IMR-90 (cell line): ENCODE data around the gene SEPTIN8. TPM values are rescaled to one million over a fixed set of nuclear protein-coding genes. Genes with fewer than 3 reads are reported as not detected.

Source experiments
- ATAC-seq: fragments of 200-7000 bp; cut with Tn5 transposase; 2 replicates; pipeline ENCODE4 v1.9.1; 2020; ENCODE audit warnings: low read depth, mild to moderate bottlenecking, moderate library complexity
- BruUV-seq: library from RNA; stranded (reverse); fragments of 400-500 nt; replicated peaks from 2 replicates; lab custom pipeline; 2021; lab: Mats Ljungman, UMichigan
- CTCF ChIA-PET: fragments of 300-600 bp; formaldehyde crosslinking; extraction: SDS; loops from one replicate; lab custom pipeline; 2021; ENCODE audit warnings: antibody characterized with exemption; lab: Yijun Ruan, JAX
- POLR2A ChIA-PET: fragments of 300-600 bp; sonication (Branson Sonifier 250); formaldehyde crosslinking; loops from one replicate; lab custom pipeline; 2022; ENCODE audit warnings: antibody characterized with exemption; ENCODE audit not compliant: unreplicated experiment; lab: Charles Lee
- DNase-seq: peaks from one replicate; pipeline ENCODE4 v3.0.0; 2013
- H2AFZ ChIP-seq: replicated peaks from 2 replicates; pipeline ENCODE3; 2013; ENCODE audit warnings: low read length, mild to moderate bottlenecking; ENCODE audit not compliant: poor library complexity
- H2AK5ac ChIP-seq: 2 replicates; pipeline ENCODE4 v1.6.1; 2013; ENCODE audit warnings: low read depth, low read length, inconsistent platforms
- H2AK9ac ChIP-seq: replicated peaks from 2 replicates; pipeline ENCODE3; 2013; ENCODE audit warnings: mild to moderate bottlenecking, low read depth, low read length, moderate library complexity; ENCODE audit not compliant: poor library complexity
- H2BK120ac ChIP-seq: 2 replicates; pipeline ENCODE4 v1.6.1; 2013; ENCODE audit warnings: low read depth, low read length, inconsistent platforms
- H2BK15ac ChIP-seq: 3 replicates; pipeline ENCODE4 v1.6.1; 2013; ENCODE audit warnings: low read depth, low read length, inconsistent platforms
- H2BK20ac ChIP-seq: 2 replicates; pipeline ENCODE4 v1.6.1; 2013; ENCODE audit warnings: low read depth, mild to moderate bottlenecking, inconsistent platforms, low read length, moderate library complexity
- H2BK5ac ChIP-seq: 2 replicates; pipeline ENCODE4 v1.6.1; 2013; ENCODE audit warnings: mild to moderate bottlenecking, low read depth, low read length, inconsistent platforms; ENCODE audit not compliant: poor library complexity, severe bottlenecking
- H3K14ac ChIP-seq: replicated peaks from 2 replicates; pipeline ENCODE4 v1.6.1; 2013; ENCODE audit warnings: low read depth, low read length, inconsistent platforms
- H3K18ac ChIP-seq: 2 replicates; pipeline ENCODE4 v1.6.1; 2013; ENCODE audit warnings: low read depth, low read length, control low read depth
- H3K23ac ChIP-seq: 2 replicates; pipeline ENCODE4 v1.6.1; 2013; ENCODE audit warnings: low read depth, low read length, inconsistent platforms
- H3K27ac ChIP-seq: 2 replicates; pipeline ENCODE4 v1.5.1; 2013; ENCODE audit warnings: mild to moderate bottlenecking, control low read depth, low read length; ENCODE audit not compliant: insufficient read depth
- H3K27me3 ChIP-seq: 2 replicates; pipeline ENCODE4 v1.6.1; 2013; ENCODE audit warnings: low read length; ENCODE audit not compliant: control insufficient read depth, insufficient read depth
- H3K36me3 ChIP-seq: 2 replicates; pipeline ENCODE4 v1.6.1; 2013; ENCODE audit warnings: low read length, mixed read lengths; ENCODE audit not compliant: control insufficient read depth, insufficient read depth
- H3K4ac ChIP-seq: 2 replicates; pipeline ENCODE4 v1.6.1; 2013; ENCODE audit warnings: low read depth, low read length, inconsistent platforms
- H3K4me1 ChIP-seq: 2 replicates; pipeline ENCODE4 v1.6.1; 2013; ENCODE audit warnings: low read length, mixed read lengths; ENCODE audit not compliant: control insufficient read depth, insufficient read depth
- H3K4me2 ChIP-seq: 2 replicates; pipeline ENCODE4 v1.6.1; 2013; ENCODE audit warnings: low read depth, mild to moderate bottlenecking, control low read depth, low read length, moderate library complexity
- H3K4me3 ChIP-seq: 2 replicates; pipeline ENCODE4 v1.5.1; 2013; ENCODE audit warnings: low read depth, mild to moderate bottlenecking, control low read depth, low read length, moderate library complexity; ENCODE audit not compliant: insufficient read depth
- H3K56ac ChIP-seq: 2 replicates; pipeline ENCODE4 v1.6.1; 2013; ENCODE audit warnings: low read length, inconsistent platforms; ENCODE audit not compliant: insufficient read depth; ENCODE audit errors: extremely low read depth
- H3K79me1 ChIP-seq, 2 experiments: 2 replicates each; pipeline ENCODE4 v1.6.1; 2013; ENCODE audit warnings: low read length in 2 of 2, inconsistent platforms in 1 of 2, low read depth in 1 of 2
- H3K9ac ChIP-seq: 2 replicates; pipeline ENCODE4 v1.6.1; 2013; ENCODE audit warnings: low read depth, low read length, control low read depth
- H3K9me1 ChIP-seq: 2 replicates; pipeline ENCODE4 v1.6.1; 2013; ENCODE audit warnings: low read length, inconsistent platforms; ENCODE audit not compliant: insufficient read depth
- H3K9me3 ChIP-seq: 2 replicates; pipeline ENCODE4 v1.6.1; 2013; ENCODE audit warnings: low read length; ENCODE audit not compliant: control insufficient read depth, insufficient read depth
- H4K20me1 ChIP-seq: 2 replicates; pipeline ENCODE4 v1.6.1; 2013; ENCODE audit warnings: low read length, inconsistent platforms; ENCODE audit not compliant: insufficient read depth
- H4K5ac ChIP-seq: 2 replicates; pipeline ENCODE4 v1.6.1; 2013; ENCODE audit warnings: mild to moderate bottlenecking, low read depth, low read length, control low read depth
- H4K8ac ChIP-seq, 2 experiments: 2 replicates each; pipeline ENCODE4 v1.6.1; 2013; ENCODE audit warnings: low read depth in 2 of 2, low read length in 2 of 2, control low read depth in 1 of 2, inconsistent platforms in 1 of 2
- H4K91ac ChIP-seq: 2 replicates; pipeline ENCODE4 v1.6.1; 2013; ENCODE audit warnings: low read depth, low read length, inconsistent platforms; ENCODE audit not compliant: insufficient read depth
- BHLHE40 ChIP-seq: fragments of 150-350 bp; IDR thresholded peaks from 2 replicates; pipeline ENCODE4 v1.6.1; 2016; ENCODE audit warnings: mild to moderate bottlenecking, low read depth, low read length
- CEBPB ChIP-seq: IDR thresholded peaks from 2 replicates; pipeline ENCODE4 v1.6.1; 2012; ENCODE audit warnings: low read depth, low read length, improper control_type of control experiment
- CHD1 ChIP-seq: IDR thresholded peaks from 2 replicates; pipeline ENCODE4 v1.6.1; 2012; ENCODE audit warnings: low read depth, low read length, improper control_type of control experiment
- MAFK ChIP-seq: IDR thresholded peaks from 2 replicates; pipeline ENCODE4 v1.6.1; 2012; ENCODE audit warnings: low read depth, low read length, improper control_type of control experiment
- MXI1 ChIP-seq: IDR thresholded peaks from 2 replicates; pipeline ENCODE4 v1.6.1; 2012; ENCODE audit warnings: low read depth, mild to moderate bottlenecking, low read length, moderate library complexity, borderline replicate concordance
- POLR2A ChIP-seq: IDR thresholded peaks from 2 replicates; pipeline ENCODE4 v1.6.1; 2012; ENCODE audit warnings: mild to moderate bottlenecking, low read depth, low read length
- RAD21 ChIP-seq: IDR thresholded peaks from 2 replicates; pipeline ENCODE4 v1.6.1; 2012; ENCODE audit warnings: low read length, improper control_type of control experiment
- RCOR1 ChIP-seq: IDR thresholded peaks from 2 replicates; pipeline ENCODE4 v1.6.1; 2012; ENCODE audit warnings: mild to moderate bottlenecking, low read length, improper control_type of control experiment; ENCODE audit not compliant: insufficient replicate concordance
- RFX5 ChIP-seq: IDR thresholded peaks from 2 replicates; pipeline ENCODE4 v1.8.0; 2012; ENCODE audit warnings: low read depth, mild to moderate bottlenecking, low read length, moderate library complexity
- SMC3 ChIP-seq: fragments of 150-350 bp; IDR thresholded peaks from 2 replicates; pipeline ENCODE4 v1.6.1; 2016; ENCODE audit warnings: low read depth, mild to moderate bottlenecking, antibody characterized with exemption, low read length, moderate library complexity
- WGBS, 2 experiments: methylation state at CpG; one replicate each; pipeline versions ENCODE4 v1.1.5 to v1.1.7; 2013; ENCODE audit warnings: missing lambda C conversion rate in 2 of 2; ENCODE audit not compliant: insufficient read length in 1 of 2; ENCODE audit errors: extremely low coverage in 2 of 2; 5-methylcytosine and 5-hydroxymethylcytosine counted together
- dilution Hi-C: fragments of 300-500 bp; cut with HindIII; formaldehyde crosslinking; loops from one replicate; pipeline ENCODE4 v1.14.3; 2018; ENCODE audit warnings: low sequenced_read_pairs; ENCODE audit not compliant: unreplicated experiment
- in situ Hi-C: fragments of 300-500 bp; cut with MboI; formaldehyde crosslinking; loops from 3 replicates; pipeline ENCODE4 v1.14.3; 2019; ENCODE audit warnings: low sequenced_read_pairs, inconsistent platforms, mixed read lengths
- intact Hi-C: fragments of 100-400 bp; cut with micrococcal nuclease; formaldehyde crosslinking; loops from 2 replicates; pipeline ENCODE4 v1.10.0; 2022
- polyA plus RNA-seq, 3 experiments: library from polyadenylated mRNA; depleted of rRNA; stranded (reverse); fragments of >200 nt; gene quantifications; 2 replicates each; pipeline ENCODE4 v1.2.3, GENCODE V29; 2012; ENCODE audit warnings: low replicate concordance in 1 of 3
- total RNA-seq: library from RNA; depleted of rRNA; stranded (reverse); fragments of >200 nt; gene quantifications from 2 replicates; pipeline ENCODE4 v1.2.3, GENCODE V29; 2012
- TF ChIP-seq, protein P1 (sequence below): conservative IDR thresholded peaks from 2 replicates; pipeline ENCODE4 v1.5.1; 2012; ENCODE audit warnings: mild to moderate bottlenecking, low read depth, low read length, improper control_type of control experiment
- TF ChIP-seq, protein P2 (sequence below): fragments of 150-350 bp; IDR thresholded peaks from 2 replicates; pipeline ENCODE4 v1.6.1; 2017; ENCODE audit warnings: mild to moderate bottlenecking, antibody characterized with exemption, low read length, low read depth
- TF ChIP-seq, protein P3 (sequence below): fragments of 150-350 bp; IDR thresholded peaks from 2 replicates; pipeline ENCODE4 v1.6.1; 2016; ENCODE audit warnings: low read depth, mild to moderate bottlenecking, low read length, moderate library complexity, borderline replicate concordance

The SEPTIN8 gene
- total and polyA plus RNA-seq, 2 of the 4 experiments (the other 2 are of a cell fraction) = 56.2 to 67.2 TPM

DNA sequence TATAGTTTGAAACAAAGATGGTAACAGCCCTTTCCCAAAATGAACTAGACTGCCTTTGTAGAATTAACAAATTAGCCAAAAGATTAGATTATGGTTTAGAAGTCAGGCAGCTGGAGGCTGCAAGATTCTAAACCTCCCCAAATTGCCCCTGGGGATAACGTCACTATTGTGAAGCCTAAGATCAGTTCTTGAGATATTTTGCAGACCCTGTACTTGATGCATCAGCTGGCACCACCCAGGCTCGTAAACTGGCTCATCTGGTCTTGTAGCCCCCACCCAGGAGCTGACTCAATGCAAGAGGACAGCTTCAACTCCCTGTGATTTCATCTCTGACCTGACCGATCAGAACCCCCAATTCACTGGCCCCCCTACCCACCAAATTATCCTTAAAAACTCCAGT is 31.8 kb upstream of the SEPTIN8 start:
- no peak overlapping the region for H2BK5ac ChIP-seq
- no peak overlapping the region for H3K18ac ChIP-seq
- no peak overlapping the region for H3K56ac ChIP-seq
- H2BK120ac ChIP-seq = no peak overlapping the region
- H3K4me1 ChIP-seq = no peaks in the 10 kb centered on the region
- H2BK20ac ChIP-seq = no peak overlapping the region
- no peak overlapping the region for H4K5ac ChIP-seq
- no peak overlapping the region for H3K27ac ChIP-seq
- H3K36me3 ChIP-seq = no peaks in the 10 kb centered on the region
- no peak overlapping the region for H3K4ac ChIP-seq
- intact Hi-C loops = no loop called here
- POLR2A ChIA-PET = no interaction called here
- H4K91ac ChIP-seq = no peak overlapping the region
- WGBS, 2 experiments = no CpG with 5 or more reads among the region's 3 CpGs
- H3K9ac ChIP-seq = no peak overlapping the region
- no peak overlapping the region for H3K4me2 ChIP-seq
- no peaks in the 10 kb centered on the region for H4K20me1 ChIP-seq
- H3K9me3 ChIP-seq = no peaks in the 10 kb centered on the region
- H2AK5ac ChIP-seq = no peak overlapping the region
- no peak overlapping the region for H2BK15ac ChIP-seq
- H3K23ac ChIP-seq = no peak overlapping the region
- no peaks in the 10 kb centered on the region for H3K9me1 ChIP-seq
- H2AFZ ChIP-seq = no peak overlapping the region
- H2AK9ac ChIP-seq = no peak overlapping the region
- H3K27me3 ChIP-seq = peaks cover 38% of the 10 kb centered on the region
- ATAC-seq (no peak), DNase-seq (no peak)
- TF ChIP-seq, protein P1, sequence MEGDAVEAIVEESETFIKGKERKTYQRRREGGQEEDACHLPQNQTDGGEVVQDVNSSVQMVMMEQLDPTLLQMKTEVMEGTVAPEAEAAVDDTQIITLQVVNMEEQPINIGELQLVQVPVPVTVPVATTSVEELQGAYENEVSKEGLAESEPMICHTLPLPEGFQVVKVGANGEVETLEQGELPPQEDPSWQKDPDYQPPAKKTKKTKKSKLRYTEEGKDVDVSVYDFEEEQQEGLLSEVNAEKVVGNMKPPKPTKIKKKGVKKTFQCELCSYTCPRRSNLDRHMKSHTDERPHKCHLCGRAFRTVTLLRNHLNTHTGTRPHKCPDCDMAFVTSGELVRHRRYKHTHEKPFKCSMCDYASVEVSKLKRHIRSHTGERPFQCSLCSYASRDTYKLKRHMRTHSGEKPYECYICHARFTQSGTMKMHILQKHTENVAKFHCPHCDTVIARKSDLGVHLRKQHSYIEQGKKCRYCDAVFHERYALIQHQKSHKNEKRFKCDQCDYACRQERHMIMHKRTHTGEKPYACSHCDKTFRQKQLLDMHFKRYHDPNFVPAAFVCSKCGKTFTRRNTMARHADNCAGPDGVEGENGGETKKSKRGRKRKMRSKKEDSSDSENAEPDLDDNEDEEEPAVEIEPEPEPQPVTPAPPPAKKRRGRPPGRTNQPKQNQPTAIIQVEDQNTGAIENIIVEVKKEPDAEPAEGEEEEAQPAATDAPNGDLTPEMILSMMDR = no peak
- TF ChIP-seq MXI1 (no peak), CHD1 (no peak), BHLHE40 (no peak), RCOR1 (no peak), CEBPB (no peak), SMC3 (no peak), RFX5 (no peak), MAFK (no peak), POLR2A (no peak), RAD21 (no peak)
- TF ChIP-seq, protein P2, sequence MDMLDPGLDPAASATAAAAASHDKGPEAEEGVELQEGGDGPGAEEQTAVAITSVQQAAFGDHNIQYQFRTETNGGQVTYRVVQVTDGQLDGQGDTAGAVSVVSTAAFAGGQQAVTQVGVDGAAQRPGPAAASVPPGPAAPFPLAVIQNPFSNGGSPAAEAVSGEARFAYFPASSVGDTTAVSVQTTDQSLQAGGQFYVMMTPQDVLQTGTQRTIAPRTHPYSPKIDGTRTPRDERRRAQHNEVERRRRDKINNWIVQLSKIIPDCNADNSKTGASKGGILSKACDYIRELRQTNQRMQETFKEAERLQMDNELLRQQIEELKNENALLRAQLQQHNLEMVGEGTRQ = no peak
- TF ChIP-seq, protein P3, sequence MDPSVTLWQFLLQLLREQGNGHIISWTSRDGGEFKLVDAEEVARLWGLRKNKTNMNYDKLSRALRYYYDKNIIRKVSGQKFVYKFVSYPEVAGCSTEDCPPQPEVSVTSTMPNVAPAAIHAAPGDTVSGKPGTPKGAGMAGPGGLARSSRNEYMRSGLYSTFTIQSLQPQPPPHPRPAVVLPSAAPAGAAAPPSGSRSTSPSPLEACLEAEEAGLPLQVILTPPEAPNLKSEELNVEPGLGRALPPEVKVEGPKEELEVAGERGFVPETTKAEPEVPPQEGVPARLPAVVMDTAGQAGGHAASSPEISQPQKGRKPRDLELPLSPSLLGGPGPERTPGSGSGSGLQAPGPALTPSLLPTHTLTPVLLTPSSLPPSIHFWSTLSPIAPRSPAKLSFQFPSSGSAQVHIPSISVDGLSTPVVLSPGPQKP = no peak
- dilution Hi-C loops = no loop called here
- no peaks in the 10 kb centered on the region for H3K79me1 ChIP-seq
- CTCF ChIA-PET = no interaction called here
- no peak overlapping the region for H3K4me3 ChIP-seq
- no TSS peak for BruUV-seq
- no peak overlapping the region for H3K14ac ChIP-seq
- in situ Hi-C loops = no loop called here
- H4K8ac ChIP-seq = no peak overlapping the region
